SK-N-SH treated with all-trans-retinoic acid at 6 μM for 48 hours (cell line): ENCODE measurements around the gene CNTNAP2.

Experiments
- ARNTL ChIP-seq: fragments of 450-650 bp; formaldehyde crosslinking; IDR thresholded peaks from 2 replicates; pipeline ENCODE4 v1.5.0; 2020; ENCODE audit warnings: low read depth, mild to moderate bottlenecking, moderate library complexity, borderline replicate concordance
- BACH2 ChIP-seq: fragments of 250-450 bp; sonication (Bioruptor Pico); IDR thresholded peaks from 2 replicates; pipeline ENCODE4 v1.9.0; 2021; ENCODE audit warnings: mild to moderate bottlenecking, borderline replicate concordance
- CREB5 ChIP-seq: fragments of 250-450 bp; sonication (Bioruptor Pico); IDR thresholded peaks from 2 replicates; pipeline ENCODE4 v1.5.1; 2020; ENCODE audit warnings: low read depth, mild to moderate bottlenecking, moderate library complexity
- PATZ1 ChIP-seq: fragments of 250-450 bp; sonication (Bioruptor Pico); IDR thresholded peaks from 2 replicates; pipeline ENCODE4 v1.8.0; 2020; ENCODE audit warnings: mild to moderate bottlenecking, moderate library complexity, borderline replicate concordance
- ZC3H10 ChIP-seq: fragments of 250-450 bp; sonication (Bioruptor Pico); IDR thresholded peaks from 2 replicates; pipeline ENCODE4 v1.5.1; 2021; ENCODE audit warnings: mild to moderate bottlenecking, moderate library complexity
- ZFP30 ChIP-seq: fragments of 450-650 bp; formaldehyde crosslinking; IDR thresholded peaks from 2 replicates; pipeline ENCODE4 v1.5.0; 2022; ENCODE audit warnings: mild to moderate bottlenecking, moderate library complexity
- ZNF70 ChIP-seq: fragments of 450-650 bp; formaldehyde crosslinking; IDR thresholded peaks from 2 replicates; pipeline ENCODE4 v1.5.0; 2020; ENCODE audit warnings: mild to moderate bottlenecking, moderate library complexity
- ZNF8 ChIP-seq: fragments of 450-650 bp; formaldehyde crosslinking; IDR thresholded peaks from 2 replicates; pipeline ENCODE4 v1.5.0; 2020; ENCODE audit warnings: mild to moderate bottlenecking, moderate library complexity

DNA sequence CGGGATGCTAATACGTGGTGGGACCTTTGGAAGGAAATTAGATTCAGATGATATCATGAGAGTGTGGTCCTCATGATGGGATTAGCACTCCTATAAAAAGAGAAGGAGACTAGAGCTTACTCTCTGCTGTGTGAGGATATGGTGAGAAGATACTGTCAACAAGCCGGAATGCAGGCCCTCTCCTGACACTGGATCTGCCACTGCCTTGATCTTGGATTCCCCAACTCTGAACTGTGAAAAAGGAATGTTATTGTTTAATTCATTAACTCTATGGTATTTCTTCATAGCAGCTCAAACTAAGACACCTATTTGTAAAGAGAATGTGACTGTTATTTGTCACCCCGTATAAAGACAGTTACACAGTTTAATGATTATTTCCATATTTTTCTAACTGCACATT, 1246.5 kb downstream of the CNTNAP2 start:
- TF ChIP-seq ZC3H10 (CRISPR knock-in tag) (no peak), CREB5 (CRISPR knock-in tag) (no peak), ZNF70 (CRISPR knock-in tag) (no peak), ARNTL (CRISPR knock-in tag) (no peak), PATZ1 (CRISPR knock-in tag) (no peak), BACH2 (CRISPR knock-in tag) (no peak), ZFP30 (no peak), ZNF8 (no peak)
